T-helper 1 cell (primary cell): Measurements from ENCODE around the gene CIPC.
A peak's percentile ranks its signal among the peaks of the same experiment; 100 is the strongest.

Experiments
- DNase-seq, 5 donors: peaks; one replicate each; pipeline ENCODE4 v3.0.0-alpha.2; 2012 to 2020

The CIPC gene

DNA sequence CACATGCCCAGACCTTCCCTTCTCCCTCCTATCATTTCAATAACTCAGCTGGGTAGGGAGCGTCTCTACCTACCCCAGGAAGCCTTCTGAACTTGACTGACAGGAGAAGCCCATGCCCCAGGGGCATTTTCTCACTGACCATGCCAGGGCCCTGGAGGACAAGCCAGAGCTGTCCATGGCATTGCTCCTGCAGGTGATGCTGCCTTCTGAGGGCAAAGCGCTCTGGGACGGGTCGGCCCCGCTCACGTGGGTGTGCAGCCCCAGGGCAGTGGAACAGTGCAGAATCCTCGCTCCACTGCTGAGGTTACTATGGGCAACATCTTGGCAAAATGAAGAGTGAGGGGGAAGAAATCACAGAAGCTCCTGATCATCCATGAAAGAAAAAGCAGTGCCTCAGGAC lies 28.5 kb upstream of the CIPC start:
- DNase-seq, result no peak

DNA sequence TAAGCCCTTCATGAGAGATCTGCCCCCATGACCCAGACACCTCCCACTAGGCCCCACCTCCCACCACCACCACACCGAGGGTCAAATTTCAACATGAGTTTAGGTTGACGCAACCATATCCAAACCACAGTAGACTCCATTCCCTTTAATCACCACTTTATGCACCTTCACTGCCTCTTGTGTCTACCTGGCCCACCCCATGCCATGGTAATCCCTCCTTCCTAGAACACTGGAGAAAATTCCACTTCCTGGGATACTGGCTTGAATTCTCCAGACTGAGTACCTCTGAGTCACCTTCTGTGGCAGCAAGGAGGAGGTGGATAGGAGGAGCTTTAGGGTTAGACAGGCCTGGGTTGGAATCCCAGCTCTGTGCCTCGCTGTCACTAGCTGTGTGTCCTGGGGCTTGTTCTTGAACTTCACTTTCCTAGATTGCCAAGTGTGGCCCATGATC lies 26.1 kb upstream of the CIPC start:
- DNase-seq, result no peak

DNA sequence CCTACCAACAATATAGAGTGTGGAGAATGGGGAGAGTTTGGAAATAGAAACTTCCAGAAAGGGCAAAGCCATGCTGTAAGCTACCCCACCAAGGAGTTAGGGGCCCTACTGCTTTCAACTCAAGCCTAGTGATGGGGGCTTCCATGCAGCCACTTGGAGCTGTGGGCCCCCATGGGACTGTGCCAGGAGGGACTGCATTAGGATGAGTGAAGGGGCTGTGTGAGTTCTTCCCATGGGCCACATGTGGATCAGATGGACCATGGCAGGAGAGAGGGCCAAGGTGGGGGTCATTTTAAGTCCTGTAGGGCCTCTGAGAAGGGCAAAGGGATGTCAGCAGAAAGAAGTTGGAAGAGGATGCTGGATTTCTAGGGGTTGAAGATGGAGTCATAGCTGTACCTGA lies 23.1 kb upstream of the CIPC start:
- no peak for DNase-seq

DNA sequence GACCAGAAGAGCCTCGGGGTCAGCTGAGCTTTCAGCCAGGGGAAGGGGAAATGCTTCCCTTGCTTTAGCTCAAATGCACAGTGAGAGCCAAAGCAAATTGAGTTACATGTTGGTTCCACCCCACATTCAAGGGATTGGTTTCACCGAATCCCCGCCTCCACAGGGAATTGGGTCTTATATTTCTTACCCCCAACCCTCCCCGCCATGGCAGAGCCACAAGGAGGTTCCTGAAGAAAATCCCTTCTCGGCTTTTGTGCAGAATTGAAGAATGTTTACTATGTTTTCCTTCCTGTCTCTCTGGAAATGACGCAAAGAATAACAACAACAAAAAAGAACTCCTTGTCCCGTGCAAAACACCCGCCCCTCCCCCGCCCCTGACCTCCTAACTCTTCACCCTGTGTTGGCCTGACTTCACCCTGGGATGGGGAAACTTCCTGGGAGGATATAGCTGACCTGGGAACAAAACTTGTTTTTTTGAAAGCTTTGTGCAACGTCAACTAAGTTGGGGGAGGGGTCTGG lies 21.9 kb upstream of the CIPC start:
- DNase-seq, result no peak

DNA sequence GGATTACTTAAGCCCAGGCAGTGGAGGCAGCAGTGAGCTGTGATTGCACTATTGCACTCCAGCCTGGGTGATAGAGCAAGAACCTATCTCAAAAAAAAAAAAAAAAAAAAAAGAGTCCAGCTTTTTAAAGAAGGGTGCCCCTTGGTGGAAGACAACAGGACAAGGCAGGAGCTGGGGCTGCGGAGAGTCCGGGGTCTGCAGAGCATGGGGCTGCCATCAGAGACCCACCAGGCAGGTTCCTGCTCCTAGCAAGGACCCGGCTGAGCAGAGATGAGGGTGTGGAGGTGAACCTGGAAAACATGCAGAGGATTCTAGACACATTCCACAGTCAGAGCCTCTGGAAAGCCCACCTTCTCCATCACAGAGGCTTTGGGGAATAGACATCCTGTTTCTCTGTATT lies 21.0 kb upstream of the CIPC start:
- no peak for DNase-seq

DNA sequence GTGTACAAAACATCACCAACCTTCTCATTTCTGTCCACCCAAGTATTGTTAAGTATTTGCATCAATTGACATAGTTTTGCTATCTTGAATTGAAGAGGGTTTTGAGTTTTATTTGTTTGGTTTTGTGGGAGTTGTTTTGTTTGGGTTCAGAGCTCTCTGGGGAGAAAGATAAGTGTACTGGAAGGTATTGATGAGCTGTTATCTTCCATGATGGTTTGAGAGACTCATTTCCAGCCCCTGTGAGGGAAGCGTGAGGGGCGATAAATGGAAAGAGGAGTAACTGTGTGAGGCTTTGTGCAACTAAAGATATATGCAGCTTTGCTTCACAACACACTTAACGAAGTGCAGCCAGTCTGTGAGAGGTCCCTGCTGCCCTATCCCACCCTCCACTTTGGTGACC lies 15.7 kb upstream of the CIPC start:
- DNase-seq, result no peak

DNA sequence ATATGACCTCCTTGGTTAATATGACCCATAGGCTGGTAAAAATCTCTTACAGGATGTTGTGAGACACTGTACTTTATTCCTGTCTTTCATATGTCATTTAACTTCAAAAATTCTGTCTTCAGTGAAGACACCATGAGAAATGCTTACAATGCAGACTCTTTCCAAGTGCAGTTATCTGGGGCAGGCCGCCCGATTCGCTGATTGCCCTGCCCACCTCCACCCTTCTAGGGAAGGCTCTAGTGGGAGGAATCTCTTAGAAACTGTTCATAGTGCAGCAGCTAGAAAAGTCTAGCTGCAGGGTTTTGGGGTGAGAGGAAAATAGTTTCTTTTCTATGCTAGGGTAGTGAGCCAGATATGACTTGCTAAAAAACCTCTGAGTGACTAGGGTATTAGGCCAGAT lies 15.0 kb upstream of the CIPC start:
- no peak for DNase-seq

DNA sequence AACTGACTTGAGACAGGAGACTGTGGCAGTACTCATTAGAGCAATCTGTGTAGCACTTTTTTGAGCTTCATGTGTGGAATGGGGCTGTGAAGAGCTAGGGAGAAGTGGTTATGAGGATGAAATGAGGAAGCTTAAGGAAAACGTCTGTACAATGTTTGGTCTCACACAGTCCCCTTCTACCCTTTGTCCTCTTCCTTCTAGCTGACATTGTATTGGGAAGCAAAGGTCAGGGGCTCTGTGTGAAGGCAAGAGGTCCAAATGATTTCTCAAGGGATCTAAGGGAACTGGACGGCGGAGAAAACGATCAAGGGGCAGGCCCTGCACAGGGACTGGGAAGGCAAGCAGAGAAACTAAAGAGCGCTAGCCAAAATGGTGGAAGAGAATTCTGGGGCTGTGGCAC lies 13.1 kb upstream of the CIPC start:
- no peak for DNase-seq

DNA sequence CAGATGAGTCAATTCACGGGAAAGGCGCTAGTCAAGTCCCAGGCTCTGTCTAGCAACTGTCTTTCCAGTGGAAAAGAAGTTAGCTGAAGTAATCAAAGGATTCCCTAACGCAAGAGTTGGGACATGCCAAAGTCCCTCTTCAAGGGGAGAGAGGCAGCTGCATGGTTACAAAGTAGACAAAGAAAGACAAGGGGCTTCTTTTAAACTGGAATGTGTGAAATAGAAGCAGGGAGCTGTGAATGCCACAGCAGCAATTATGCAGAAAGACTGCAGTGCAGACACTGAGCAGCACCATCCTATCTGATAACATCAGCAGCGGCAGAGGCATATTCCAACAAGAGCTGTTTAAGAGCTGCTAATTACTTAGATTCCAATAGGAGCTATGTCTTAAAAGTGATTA lies 12.5 kb upstream of the CIPC start:
- no peak for DNase-seq

DNA sequence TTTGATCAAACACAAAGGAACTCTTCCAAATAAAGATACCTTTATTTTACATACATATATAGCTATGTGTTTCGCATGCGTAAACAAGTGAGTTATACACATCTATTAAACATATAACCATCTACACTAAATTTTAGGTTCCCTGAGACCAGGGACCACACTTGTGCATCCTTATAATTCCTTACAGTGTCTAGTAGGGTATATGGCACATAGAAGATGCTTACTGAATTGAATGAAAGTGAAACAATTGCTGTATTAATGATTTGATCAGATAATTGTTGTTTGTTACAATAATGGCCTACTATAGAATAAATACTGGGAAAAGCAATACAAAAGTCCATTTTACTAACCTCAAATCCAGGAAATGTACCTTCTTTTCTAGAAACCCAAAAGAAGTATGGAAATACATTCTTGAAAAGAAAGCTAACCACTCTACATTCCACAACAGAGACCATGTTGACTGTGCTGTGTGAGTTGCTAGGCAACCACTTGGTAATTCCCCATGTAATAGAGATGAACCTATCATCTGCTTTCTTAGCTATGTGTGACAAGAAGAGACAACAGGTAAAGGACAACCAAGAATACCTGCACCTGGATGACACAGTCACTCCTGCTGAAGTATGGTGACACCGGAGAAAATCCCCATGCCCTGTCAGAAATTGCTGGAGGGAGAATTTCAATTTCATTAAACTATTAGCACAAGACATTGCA lies 11.9 kb upstream of the CIPC start:
- peak in 1 of 5 donors; percentile 7 for DNase-seq

DNA sequence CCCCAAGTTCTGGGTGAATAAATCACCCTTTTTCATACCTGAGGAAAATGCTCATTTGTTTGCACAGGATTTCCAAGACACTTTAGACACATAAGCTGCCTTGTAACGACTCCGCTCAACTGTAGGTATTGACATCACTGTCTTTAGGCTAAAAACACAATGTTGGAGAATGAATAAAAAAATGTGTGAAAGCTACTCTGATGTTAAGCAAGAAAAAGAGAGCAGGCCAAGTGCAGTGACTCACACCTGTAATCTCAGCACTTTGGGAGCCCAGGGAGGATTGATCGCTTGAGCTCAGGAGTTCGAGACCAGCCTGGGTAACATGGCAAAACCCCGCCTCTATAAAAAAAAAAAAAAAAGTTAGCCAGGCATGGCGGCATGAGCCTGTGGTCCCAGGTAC lies 11.1 kb upstream of the CIPC start:
- DNase-seq, result no peak

DNA sequence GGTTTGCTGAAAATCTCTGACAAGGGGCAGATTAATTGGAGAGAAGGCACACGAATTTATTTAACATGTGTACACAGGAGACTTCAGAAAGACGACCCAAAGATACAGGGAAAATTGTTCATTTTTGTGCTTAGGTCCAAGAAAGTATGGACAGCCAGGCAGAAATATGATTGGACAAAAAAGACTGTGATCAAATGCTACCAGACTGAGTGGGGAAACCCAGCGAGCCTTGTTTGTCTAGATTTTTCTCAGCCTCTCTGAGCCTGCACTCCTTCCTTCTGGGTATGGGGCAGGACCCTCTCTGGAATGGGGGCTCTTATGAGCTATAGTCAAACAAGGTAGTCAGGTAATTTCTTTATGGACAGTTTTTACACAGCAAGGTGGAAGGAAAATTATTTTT lies 10.4 kb upstream of the CIPC start:
- DNase-seq, result no peak

DNA sequence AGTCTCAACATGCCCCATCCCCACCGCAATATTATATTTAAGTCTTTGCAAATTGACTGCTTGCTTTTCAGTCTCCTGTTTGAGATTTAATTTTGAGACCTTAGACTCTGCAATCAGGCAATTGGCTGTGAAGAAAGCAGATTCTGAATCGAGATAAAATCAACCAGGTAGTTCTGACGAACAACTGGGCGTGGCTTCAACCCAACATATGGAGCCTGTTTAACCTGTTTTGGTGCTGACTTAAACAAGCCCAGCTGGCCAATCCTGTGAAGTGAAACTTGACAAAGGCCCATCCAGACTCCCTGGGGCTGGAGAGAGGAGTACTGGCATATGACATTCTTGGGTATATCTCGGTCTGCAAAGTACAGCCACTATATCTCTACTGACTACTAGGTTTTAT lies 9.8 kb upstream of the CIPC start:
- no peak for DNase-seq

DNA sequence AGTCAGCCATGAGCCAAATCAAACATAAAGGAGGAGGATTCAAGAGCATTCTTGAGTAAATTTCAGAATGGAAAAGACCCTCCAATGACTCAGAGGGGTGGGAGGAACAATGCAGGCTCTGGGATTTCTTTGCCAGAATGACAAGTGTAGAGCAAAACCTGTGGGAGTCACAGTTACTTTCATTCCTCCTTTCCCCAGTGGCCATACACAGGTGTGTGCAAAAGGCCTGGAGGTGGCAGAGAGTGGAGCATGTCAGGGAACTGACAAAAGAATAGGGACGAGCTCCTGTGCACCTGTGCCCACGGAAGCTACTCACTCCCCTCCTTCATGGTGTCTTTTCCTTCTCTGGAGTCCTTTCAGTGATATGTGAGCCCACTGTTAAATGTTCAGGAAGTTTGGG lies 9.4 kb upstream of the CIPC start:
- no peak for DNase-seq

DNA sequence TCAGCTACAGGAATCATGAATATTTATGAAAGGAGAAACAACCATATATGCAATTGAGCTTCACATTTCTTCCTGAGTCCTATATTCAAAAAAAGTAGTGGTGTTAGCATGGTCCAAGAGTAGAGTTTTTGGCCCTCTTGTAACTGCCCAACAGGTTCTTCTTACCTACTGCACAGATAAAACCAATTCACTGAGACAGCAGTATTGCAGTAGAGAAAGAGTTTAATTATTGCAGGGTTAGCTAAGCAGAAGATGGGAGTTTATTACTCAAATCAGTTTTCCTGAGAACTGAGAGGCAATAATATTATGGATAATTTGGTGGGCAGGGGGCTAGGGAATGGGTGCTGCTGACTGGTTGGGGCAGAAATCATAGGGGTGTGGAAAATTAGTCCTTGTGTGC lies 6.5 kb upstream of the CIPC start:
- DNase-seq, result no peak

DNA sequence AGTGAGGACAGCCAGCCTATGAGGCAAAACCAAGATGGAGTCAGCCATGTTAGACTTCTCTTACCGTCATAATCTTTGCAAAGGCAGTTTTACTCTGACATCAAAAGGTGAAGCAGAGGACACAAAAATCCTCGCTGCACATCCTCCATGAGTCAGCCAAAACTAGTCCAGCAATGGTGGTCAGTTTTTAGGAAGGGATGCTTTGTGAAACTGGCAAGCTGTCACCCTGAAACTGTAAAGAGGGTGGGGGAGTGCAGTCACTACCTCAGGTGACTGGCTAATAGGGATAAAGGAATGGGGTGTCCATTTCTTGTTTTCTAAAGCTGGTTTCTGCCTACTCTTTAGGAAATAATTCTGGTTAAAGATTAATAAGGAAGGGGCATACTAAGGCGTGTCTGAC lies 5.4 kb upstream of the CIPC start:
- no peak for DNase-seq

DNA sequence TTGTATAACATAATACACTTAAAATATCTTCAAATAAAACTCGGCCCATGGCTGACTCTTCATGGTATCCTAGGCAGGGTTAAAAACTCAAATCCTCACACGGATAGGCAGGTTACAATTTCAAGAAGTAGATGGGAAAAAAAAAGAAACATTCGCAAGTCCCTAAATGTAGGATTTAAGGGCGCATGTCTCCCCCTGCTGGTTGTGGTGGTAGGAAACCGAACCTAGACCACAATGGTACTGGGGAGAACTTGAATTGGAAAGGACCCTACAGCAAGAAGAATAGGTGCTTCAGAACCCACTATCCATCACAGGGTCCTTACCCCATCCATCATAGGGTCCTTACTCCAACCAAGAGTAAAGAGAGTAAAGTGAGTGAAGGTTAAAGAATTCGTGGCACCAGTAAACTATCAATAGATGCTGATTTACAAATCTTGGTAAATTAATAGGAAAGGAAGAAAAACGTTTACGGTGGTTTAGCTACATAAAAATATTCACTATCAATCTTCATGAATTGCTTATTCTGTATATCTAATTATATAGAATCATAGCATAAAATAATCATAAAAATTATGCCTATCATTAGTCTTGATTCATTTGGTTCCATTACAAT lies 3.3 kb upstream of the CIPC start:
- DNase-seq, result peak; percentile 44 to 77 (median 64)

DNA sequence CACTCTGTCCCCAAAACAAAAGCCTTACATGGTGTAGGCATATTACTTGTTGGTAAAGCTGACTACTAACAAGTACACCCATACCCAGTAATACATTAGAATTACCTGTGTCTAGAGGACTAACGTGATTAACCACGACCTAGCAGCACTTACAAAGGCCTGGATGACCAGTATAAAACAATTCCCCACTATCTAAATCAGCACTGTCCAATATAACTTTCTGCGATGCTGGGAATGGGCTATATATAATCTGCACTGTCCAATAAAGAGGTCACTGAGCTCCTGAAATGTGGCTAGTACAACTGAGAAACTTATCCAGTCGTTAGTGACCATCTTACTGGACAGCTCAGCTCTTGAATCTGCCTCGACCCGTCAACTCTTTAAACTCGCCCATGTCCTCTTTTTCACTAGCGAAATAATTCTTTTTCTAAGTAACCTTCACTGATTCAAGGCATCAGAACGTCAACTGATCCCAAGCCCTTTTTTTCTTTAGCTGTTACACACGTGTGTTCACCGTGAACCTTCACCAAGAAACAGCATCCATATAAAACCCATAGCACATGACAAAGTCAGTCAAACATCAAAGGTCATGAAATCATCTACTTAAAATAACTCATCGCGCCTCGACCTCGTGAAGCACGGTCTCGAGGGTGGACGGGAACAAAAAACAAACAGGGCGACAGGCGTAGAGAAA lies 905 bp upstream of the CIPC start:
- no peak for DNase-seq

DNA sequence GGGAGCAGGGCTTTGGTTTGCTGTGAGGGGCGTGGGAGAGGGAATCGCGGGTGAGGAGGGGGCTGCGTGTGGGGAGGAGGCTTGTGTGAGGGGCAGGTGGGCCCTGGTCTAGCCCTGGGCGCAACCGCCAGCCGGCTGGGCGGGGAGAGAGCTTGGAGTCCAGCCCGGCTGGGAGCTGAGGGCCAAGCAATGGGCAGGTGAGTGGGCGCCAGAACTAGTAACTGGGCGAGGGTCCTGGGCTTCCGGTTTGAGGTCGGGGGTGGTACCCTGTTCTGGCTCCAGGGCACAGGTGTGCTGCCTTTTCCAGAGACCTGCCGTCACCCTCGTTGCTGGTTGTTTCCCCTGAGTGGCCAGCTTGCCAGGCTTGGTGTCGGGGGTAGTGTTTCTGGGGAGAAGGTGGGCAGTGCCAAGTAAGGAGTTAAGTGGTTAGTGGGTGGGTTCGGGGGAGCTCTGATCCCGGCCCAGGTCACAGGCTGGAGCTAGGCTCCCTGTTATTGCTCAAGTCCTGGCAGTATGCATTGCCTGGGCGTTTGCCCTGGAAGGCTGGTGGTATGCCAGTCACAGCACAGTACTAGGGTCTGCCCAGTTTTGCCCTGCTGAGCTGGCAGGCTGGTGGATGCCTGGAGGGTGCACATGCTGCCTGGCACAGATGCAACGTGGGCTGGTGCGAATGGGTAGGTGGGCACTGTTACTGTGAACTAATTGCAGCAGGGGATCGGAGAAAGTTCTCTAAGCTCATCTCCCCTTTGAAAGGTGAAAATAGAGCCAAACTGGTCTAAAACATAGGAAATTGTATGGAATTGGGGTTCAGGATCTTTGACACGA lies 683 bp downstream of the CIPC start:
- peak in 2 of 5 donors; percentile 10 to 19 for DNase-seq

DNA sequence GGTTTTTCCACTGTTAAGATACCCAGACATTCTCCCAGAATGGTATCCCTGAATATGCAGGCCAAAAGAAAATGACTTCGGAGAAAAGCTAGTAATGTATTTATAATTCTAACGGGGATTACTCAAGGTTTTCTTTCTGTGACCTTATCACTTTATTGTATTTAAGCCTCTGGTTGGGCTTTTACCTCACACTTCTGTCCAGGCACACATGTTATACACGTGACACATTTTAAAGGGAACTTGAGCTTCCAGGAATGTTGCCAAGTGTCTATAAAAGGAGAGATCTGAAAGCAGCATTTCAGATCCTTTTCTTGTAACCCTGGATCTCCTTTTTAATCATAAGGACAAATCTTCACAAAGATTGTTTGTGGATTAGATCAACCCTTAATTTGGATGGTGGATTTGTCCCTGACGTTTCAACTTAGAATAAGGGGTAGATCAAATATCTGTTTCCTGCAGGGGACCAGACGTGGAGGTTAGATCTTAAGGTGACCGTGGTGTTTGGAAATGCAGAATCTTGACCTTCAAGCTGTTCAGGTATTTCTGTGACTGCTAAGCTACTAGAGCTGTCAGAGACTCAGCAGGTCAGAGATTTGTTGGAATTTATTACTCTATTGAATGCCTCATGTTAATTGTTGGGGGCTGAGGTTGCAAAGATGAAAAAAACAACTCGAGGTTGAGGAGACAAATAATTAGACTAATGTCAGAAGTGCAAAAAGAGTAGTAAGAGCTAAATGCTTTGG lies 1.5 kb downstream of the CIPC start:
- no peak for DNase-seq

DNA sequence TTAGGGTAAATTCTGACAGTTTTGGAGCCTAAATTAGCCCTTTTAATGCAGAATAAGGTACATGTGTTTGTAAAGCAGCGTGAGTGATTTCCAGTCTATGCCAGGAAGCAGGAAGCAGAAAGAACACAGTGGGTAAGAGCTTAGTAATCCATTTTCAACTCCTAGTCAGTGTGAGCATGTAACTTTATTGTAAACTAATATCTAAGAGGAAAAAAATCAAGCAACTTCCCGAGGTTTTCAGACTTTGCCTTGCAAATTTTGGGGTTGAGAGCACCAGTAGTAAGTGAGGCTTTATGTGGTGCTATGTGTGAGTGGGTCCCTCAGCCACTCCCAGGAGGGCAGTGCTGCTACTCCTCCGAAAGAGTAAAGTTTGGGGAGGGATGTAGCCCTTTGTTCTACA lies 2.9 kb downstream of the CIPC start:
- no peak for DNase-seq

DNA sequence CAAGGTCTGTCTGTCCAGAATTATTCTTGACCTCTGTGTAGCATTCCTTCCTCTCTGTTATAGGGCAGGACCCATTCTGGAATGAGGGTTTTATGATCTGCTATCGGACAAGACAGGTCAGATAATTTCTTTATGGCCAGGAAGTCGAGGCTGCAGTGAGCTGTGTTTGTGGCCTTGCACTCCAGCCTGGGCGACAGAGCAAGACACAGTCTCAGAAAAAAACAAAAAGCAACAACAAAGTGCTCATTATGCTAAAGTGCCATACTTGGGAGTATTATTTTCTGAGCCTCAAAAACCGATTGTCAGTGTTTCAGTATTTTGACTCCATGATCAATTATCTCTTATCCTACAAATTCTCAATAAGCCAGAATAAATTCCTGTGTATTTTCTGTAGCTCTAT lies 4.1 kb downstream of the CIPC start:
- DNase-seq, result no peak
